Left renal pelvis (tissue), 4 donors: Measurements from ENCODE around the gene FXN. TPM values are rescaled to one million over a fixed set of nuclear protein-coding genes. Genes with fewer than 3 reads are reported as not detected.
"Not testable (repeated sequence)": the region's sequence is repeated elsewhere in the genome, so short reads cannot be mapped to it uniquely, and the experiment has no call there.

Experiments
- DNase-seq, 4 donors: peaks; one replicate each; pipeline ENCODE4 v3.0.0-alpha.2; 2013; ENCODE audit warnings: low read depth in 4 of 4, low spot score in 3 of 4
- polyA plus RNA-seq, 4 donors: library from polyadenylated mRNA; unstranded; fragments of 120-200 nt; gene quantifications; one replicate each; pipeline ENCODE4 v1.2.1, GENCODE V29; 2013; ENCODE audit not compliant: insufficient read length in 4 of 4

The FXN gene
- 10 to 100 TPM; 17.7 to 26.0 (median 21.5) TPM for polyA plus RNA-seq

DNA sequence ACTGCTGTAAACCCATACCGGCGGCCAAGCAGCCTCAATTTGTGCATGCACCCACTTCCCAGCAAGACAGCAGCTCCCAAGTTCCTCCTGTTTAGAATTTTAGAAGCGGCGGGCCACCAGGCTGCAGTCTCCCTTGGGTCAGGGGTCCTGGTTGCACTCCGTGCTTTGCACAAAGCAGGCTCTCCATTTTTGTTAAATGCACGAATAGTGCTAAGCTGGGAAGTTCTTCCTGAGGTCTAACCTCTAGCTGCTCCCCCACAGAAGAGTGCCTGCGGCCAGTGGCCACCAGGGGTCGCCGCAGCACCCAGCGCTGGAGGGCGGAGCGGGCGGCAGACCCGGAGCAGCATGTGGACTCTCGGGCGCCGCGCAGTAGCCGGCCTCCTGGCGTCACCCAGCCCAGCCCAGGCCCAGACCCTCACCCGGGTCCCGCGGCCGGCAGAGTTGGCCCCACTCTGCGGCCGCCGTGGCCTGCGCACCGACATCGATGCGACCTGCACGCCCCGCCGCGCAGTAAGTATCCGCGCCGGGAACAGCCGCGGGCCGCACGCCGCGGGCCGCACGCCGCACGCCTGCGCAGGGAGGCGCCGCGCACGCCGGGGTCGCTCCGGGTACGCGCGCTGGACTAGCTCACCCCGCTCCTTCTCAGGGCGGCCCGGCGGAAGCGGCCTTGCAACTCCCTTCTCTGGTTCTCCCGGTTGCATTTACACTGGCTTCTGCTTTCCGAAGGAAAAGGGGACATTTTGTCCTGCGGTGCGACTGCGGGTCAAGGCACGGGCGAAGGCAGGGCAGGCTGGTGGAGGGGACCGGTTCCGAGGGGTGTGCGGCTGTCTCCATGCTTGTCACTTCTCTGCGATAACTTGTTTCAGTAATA is at the start of gene FXN:
Gene FXN (plus strand): TSS at position 315 of the 871 bp plus-strand sequence. CDS start 31 bp downstream, at position 346.
- peak; percentile 67 to 73 (median 70) for DNase-seq

DNA sequence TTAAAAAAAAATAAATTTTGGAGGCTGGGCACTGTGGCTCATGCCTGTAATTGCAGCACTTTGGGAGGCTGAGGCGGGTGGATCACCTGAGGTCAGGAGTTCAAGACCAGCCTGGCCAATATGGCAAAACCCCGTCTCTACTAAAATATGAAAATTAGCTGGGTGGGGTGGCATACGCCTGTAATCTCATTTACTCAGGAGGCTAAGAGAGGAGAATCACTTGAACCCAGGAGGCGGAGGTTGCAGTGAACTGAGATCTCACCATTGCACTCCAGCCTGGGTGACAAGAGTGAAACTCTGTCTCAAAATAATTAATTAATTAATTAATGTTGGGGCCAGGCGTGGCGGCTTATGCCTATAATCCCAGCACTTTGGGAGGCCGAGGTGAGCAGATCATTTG is 48.6 kb upstream of the FXN start:
- DNase-seq, result not testable (repeated sequence)

DNA sequence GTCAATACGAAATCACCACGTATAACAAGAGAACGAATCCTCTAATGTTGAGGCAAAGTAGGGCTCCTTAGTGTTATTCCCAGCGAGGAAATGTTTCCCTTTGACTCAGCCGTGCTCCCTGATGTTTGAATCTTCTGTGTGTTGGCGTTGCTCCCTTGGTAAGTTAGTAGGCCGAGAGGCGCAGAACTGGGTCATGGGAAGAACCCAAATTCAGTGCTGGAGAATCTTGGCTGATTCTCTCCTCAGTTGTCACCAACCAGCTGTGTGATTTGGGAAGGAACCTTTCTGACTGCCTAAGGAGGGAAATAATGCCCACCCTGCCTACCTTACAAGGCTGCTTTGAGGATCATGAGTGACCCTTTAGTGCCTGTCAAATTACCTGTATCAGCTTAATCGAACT is 44.1 kb upstream of the FXN start:
- no peak for DNase-seq

DNA sequence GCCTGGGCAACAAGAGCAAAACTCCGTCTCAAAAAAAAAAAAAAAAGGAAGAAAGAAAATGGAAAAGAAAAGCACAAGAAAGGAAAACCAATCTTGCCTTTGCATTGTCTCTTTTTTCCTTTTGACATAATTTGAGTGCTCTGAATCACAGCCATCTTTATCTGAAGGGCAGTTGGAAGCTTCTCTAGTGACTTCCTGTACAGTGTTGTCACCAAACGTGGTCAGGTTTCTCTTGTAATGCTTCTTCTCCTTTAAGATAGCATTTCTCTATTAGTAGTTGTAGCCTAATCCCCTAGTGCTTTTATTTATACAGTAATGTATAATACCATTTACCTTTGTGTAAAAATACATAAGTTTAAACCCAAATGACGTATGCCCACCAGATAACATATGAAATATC is 39.8 kb upstream of the FXN start:
- DNase-seq, result no peak

DNA sequence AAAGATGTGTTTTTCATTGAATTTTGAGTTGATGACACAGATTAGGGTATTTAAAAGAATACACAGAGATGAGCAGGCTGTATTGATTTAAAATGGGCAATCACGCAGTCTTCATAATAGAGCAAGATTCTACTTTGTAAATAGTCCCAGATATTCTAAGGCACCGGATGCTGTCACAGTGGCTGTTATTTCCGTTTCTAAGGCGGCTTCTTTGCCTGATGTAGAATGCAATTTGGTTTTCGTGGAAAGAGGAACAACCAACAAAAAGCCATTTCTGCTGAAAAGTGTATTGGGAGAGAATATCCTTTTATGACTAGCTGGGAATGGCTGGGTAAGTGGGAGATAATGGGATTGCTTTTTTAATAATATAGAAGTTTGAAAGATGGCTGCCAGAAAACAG is 39.1 kb upstream of the FXN start:
- DNase-seq, result no peak

DNA sequence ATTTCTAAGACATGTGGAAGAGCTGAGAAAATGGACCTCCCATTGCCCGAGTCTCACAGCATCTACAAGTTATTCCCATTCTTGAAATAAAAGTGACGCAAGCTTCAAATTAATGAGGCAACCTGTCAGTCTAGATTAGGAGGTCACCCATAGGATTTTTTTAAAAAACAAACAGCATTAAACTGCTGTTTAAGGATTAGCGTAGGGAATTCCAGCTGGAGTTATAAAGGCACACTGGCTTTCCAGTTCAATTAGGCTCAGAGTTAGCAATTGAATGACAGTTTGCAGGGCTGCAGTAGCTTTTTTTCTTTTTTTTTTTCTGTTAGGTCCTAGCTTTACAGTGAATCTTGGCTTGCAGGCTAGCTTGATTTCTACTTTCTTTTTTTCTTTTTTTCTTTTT is 37.9 kb upstream of the FXN start:
- DNase-seq, result no peak

DNA sequence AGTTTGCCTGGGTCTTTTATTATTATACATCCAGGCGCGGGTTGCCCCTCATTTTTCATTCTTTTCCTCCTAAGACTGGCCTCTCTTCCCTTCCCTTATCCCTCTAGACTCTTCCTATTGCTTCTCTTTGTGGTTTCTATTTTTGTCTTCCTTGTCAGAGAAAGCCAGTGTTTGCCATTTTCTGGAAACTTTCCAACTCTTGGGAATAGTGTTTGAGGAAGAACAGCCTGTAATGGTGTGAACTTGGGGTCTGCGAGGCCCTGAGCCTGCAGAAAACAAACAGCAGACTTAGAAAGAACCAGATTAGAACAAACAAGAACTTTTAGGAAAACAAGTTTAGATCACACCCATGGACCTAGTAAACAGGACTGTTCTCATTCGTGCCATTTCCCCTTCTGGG is 37.2 kb upstream of the FXN start:
- DNase-seq, result no peak

DNA sequence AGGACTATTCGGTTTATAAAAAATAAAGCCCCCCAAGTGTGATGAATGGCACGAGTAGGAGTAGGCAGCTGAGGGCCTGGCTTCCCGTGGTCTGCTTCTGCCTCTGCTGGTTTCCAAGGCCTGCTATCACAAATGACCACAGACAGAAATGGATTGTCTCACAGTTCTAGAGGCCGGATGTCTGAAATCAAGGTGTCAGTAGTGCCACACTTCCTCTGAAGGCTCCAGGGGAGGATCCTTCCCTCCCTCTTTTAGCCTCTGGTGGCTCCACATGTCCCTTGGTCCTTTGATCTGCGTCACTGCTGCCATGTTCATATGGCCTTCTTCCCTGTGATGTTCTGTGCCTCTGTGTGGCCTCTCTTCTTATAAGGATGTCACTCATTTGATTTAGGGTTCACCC is 36.7 kb upstream of the FXN start:
- DNase-seq, result no peak

DNA sequence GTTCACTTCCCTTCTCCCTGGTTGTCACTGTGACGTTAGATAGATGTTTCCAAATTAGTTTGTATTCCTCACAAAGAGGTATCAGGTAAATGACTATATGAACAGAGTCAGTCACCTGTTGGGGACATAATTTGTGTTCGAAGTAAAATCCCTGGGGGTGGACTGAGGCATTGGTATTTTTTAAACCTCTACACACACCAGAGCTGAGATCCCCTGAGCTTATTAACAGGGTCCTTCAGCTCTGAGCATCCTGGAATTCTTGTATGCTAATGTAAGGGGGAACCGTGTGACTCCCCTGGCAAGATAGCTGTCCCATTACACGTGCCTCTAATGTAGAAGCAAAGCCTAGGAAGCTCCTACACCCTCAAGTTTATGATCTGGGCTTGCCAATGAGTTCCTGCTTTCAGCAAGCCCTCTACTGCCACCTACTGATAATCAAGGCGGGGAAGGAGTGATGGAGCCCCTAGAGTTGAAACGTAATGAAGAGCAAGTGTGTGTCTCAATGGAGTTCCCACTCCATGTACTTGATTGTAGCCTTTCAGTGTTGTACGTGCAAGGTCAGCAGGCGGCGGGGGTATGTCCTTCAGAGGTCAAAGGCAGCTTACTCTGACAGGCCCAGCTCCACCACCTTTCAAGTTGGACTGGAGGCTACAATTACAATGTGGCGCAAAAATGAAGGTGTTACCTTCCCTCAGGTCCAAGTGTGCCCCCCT is 36.0 kb upstream of the FXN start:
- DNase-seq, result peak in 3 of 4 donors; percentile 46 to 62 (median 62)

DNA sequence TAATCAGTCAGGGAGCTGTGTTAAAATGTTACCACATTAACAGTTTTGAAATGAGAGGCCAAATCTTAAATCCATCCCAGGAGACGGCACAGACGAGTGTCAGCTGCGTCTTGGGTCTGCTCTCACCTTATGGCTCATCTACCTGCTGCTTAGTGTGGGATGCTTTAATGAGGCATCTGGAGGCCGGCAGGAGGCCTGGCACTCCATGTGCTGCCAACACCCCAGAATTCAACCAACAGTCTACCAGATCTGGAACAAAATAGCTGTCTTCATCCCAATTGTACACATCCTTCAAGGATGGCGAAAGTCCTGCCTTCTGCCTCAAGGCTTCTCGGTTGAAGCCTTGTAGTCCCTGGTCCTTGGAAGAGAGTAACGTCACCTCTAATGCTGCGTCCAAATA is 33.6 kb upstream of the FXN start:
- DNase-seq, result no peak

DNA sequence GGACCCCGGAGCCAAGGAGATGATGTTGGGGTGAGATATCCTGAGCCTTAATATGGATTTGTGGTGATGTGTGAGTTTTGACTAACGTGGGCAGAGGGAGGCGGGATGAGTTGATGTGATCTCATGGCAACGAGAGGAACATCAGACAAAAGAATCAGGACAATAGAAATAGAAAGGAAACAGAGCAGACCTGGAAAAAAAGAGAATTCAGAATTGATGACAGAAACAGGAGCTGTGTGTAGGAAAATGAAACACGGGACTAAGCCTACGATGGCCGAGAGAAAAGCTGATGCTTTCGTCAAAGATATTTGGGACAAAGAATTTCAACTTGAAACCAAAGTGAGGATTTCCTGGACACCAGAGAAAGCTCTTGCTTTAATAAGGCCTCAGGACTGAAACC is 32.5 kb upstream of the FXN start:
- DNase-seq, result no peak

DNA sequence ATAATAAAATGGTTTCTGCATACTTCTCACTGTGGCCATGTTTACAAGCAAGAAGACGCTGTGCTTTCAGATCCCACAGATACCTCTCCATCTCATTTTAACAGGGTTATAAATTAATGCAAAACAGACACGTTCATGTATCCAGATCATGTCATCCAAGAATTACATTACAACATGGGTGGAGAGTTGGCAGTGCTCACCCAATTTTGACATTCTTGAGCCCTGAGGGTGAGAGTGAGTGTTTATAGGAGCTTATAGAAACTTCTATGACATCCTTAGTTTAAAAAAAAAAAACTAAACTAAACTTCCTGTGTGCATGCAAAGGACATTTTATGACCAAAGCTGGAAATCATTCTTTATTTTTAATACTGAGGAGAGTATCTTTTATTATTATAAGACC is 30.7 kb upstream of the FXN start:
- no peak for DNase-seq

DNA sequence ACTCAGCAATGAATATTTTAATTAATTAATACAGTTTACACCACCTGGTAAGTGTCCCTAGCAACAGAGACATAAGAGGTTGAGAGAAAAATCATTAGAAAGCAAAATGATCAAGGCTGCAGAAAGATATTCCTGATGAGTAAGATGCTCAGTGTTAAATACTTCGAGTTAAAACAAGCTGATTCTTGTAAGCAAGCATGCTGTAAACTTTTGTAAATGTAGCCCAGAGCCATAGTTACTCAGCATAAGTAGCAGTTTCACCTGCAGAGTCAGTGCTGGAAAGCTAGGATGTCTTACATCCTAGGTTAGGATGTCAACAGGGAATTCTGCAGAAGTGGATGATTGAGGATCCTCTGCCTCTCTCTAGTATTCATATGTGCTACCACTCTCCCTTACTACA is 25.8 kb upstream of the FXN start:
- no peak for DNase-seq

DNA sequence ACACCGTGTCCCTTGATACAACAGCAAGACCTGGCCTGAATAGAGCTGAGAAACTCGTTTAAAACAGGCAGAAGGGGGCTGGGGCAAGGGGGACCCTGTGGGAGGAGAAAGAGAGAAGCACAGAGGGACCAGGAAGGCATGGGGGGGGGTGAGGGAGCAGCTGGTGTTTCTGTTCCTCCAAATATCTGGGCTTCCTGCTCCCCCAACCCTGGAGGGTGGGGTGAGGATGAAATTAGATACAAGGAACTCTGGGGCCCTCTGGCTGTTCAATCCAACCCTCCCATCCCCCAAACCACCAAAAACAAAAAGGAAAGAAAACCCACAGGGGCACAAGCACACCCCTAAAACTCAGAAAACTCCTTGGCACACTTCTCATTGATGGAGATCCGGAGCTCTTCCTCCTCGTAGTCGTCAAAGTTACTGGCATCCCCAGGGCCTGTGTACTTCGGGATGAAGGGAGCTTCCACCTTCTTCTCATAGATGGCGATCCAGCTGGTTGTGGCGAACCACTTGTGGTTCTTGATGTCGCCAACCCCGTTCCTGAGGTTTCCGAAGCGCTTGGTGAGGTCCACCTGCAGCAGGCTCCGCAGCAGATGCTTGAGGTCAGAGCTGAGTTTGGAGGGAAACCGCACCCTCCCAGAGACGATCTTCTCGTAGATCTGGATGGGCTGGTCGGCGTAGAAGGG is 22.7 kb upstream of the FXN start:
- DNase-seq, result no peak

DNA sequence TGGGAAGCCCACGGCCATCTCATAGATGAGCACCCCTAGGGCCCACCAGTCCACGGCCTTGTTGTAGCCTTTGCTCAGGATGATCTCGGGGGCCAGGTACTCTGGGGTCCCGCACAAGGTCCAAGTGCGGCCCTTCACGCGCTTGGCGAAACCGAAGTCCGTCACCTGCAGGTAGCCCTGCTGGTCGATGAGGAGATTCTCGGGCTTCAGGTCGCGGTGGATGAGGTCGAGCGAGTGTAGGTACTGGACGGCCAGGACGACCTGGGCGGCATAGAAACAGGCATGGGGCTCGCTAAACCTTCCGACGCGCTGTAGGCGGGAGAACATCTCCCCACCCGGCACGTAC is 22.2 kb upstream of the FXN start:
- DNase-seq, result no peak

DNA sequence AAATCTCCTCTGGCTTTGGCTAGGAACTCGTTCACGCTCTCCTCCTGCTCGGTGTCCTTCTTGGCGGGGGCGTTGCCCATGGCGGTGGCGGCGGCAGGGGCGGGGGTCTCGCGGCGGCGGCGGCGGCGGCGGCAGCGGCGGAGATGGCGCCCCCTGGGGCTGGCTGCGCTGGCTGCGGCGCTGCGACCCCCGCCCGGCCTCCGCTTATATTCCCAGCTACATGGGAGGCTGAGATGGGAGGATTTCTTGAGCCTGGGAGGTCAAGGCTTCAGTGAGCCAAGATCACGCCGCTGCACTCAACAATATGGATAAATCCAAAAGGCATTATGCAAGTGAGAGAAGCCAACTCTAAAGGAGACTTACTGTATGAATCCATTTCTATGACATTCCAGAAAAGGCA is 21.5 kb upstream of the FXN start, which contains the start of gene PRKACG:
Gene PRKACG (minus strand): TSS at position 101 of the 400 bp plus-strand sequence. CDS start 21 bp downstream, at position 80.
- DNase-seq, result no peak

DNA sequence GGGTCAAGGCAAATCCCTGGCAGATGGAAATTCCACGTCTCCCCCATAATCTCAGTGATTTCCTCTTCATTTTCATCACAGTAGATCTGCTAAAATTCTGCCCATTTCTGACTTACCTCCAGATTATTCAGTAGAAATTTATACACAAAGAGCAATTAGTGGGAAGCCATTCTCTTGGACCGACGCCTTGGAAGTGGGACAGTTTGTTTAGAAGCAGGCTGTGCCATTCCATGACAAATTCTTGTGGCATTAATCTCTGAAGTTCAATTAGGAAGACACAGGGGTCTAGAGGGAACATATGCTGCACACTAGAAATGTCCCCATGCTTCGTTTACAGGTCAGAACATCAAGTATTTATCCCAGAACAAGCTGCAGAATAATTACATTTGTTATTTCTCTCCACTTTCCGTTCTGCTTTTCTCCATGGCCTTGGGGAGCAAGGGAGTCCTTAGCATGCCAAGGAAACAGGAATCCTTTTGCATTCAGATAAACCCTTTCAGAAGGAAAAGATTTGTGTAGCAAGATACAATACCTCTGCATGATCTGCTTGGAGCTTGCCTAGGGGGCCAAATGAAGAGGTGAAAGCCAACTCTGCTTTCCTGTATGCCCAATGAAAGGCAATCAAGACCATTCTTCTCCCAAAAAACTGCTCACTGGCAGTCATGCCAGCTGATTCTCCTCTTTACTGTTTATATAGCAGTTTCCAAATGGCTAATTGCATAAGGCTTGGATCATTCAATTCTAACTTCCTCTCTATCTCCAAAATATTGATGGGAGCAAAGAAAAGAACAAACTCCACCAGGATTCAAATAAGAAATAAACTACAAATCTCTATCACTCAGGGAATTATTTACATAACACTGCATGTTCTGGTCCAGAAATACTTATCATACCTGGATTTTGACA is 19.1 kb upstream of the FXN start:
- no peak for DNase-seq

DNA sequence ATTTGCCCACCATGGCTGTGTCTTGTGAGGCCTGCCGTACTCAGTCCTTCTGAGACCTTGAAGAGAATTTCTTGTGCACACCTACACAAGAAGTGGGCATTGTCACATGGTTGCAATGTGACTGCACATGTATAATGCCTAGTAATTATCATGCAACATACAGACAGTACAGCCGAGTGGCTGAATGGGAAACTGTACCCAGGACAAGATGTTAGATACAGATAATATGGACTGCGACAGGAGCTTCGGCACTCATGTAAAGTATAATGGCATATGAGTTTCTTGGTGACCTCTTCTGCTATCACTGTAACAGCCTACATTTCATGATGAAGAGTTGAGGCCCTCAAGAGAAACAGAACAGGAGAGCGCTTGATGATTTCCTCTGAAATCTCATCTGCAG is 16.8 kb upstream of the FXN start:
- no peak for DNase-seq

DNA sequence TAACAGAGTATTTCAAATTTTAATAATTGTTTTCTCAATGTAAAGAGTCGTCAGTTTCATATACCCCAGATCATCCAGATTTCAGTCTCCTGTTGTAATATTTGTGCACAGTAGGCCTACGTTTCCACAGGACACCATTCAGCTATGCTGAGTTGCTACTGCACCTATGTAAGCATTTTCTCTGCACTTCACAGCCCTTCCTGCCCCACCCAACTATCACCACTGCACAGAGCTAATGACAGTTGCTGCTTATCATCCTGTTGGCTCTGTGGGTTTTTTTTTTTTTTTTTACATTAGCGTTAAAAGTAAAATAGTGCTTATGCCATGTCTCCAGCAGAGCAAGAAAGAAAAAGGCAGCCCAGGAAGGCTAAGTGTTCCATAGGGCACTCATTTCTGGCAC is 15.7 kb upstream of the FXN start:
- no peak for DNase-seq
